ENCODE data around the gene DNASE1L3.

Gene DNASE1L3

DNA sequence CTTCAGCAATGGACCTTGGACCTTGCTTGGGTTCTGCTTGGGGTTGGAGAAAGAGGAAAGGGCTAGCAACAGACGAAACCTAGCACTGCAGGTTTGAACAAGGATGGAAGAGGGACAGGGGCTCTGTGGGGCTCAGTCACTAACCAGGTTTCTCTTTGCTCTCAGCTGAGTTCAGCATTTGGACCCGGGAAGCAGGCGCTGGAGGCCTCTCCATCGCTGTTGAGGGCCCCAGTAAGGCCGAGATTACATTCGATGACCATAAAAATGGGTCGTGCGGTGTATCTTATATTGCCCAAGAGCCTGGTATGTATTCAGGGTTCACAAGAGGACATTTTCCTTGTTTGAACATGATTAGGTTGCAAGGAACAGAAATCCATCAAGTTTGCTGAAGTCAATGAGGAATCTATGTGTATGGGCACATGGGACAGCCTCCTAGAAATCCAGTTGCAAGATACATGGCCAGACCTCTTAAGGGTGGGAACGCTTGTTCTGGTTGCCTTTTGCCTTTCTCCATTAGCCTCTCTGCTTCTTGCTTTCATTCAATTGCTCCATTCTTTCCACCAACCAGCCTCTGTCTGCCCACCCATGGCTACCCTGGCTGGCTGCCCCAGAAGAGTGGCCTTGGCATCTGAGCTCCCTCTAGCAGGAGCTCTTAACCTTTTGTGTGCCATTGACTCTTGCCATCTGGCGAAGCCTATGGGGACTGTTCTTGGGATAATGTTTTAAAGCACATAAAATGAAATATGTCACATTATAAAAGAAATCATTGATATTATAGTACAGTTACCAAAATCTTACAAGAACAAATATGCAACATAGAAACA is 55.9 kb downstream of the DNASE1L3 start:
- DNase-seq: no peak

DNA sequence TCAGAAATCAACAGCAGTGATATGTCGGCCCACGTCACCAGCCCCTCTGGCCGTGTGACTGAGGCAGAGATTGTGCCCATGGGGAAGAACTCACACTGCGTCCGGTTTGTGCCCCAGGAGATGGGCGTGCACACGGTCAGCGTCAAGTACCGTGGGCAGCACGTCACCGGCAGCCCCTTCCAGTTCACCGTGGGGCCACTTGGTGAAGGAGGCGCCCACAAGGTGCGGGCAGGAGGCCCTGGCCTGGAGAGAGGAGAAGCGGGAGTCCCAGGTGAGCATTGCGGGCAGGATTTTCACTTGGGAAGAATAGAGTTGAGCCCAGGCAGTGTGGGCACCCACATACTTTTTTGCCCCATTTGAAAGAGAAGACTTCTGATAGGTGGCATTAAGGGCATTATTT is 57.4 kb downstream of the DNASE1L3 start:
- no peak for DNase-seq

GRCh38 chr3:58152225-58153015 is 58.4 kb downstream of the DNASE1L3 start:
- DNase-seq: no peak

GRCh38 chr3:58151637-58152036 is 59.1 kb downstream of the DNASE1L3 start:
- no peak for DNase-seq

DNA sequence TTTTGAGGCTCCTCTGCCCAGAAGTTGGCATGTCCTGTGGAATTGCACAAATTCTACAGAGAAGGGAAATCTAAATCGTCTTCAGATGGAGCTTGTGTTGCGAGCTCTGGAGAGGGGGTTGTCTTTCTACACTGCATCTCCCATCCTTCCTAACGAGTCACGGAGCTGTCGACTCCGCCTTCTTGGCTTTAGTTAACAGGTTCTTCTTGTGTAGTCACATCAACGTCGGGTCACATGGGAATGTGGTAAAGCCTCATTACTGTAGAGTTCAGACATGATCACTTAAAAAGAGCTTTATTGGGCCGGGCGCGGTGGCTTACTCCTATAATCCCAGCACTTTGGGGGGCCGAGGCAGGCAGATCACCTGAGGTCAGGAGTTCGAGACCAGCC is 60.0 kb downstream of the DNASE1L3 start:
- no peak for DNase-seq

GRCh38 chr3:58150130-58150809 is 60.5 kb downstream of the DNASE1L3 start:
- no peak for DNase-seq

- no peak for DNase-seq
Measured at GRCh38 chr3:58148049-58148448, 62.7 kb downstream of the DNASE1L3 start.

DNA sequence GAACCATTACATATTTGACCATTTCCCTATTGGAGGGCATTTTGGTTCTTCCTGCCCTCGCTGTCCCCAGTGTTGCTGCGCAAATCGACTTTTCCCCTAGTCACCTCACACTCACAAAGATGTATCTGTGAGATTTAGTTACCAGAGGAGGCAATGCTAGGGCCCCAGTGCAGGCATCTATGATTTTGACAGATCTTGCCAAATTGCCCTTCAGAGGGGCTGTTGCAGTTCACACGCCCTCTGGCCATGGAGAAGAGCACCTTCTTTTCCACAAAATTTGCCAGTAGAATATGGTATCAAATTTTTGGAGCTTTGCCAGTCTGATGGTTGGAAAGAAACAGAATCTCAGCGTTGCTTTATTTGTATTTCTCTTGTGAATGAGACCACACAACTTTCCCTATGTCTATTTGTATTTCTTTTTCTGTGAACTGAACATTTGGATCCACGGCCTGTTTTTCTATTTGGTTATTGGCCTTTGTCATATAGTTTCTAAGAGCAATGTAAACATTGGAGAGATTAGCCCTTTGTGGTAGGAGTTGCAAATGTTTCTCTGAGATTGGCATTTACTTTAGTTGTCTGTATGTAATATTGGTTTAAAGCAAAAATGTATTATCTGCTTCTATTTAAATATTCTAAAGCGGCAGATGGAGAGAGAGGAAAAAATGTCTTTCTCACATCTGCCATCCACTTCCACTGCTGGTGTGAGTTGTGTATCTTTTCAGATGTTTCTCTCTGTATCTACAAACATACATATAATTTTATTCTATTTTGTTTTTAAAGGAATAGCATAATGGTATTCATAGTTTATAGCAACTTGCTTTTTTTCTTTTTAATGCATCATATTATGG is 66.1 kb downstream of the DNASE1L3 start:
- DNase-seq: no peak

- no peak for DNase-seq
Measured at GRCh38 chr3:58143417-58144055, 67.2 kb downstream of the DNASE1L3 start.

Data from right hindlimb (tissue), 1 donor.